Adipocyte (in vitro differentiated cells): Measurements from ENCODE around the gene LRIG1.

ENCODE experiments used
- DNase-seq: peaks from one replicate; pipeline ENCODE4 v3.0.0-alpha.2; 2015; ENCODE audit warnings: low read depth
- H3K27me3 ChIP-seq: replicated peaks from 2 replicates; pipeline ENCODE4 v1.7.0; 2013; ENCODE audit warnings: mild to moderate bottlenecking, low read length, moderate library complexity; ENCODE audit not compliant: control insufficient read depth, insufficient read depth
- H3K36me3 ChIP-seq: 2 replicates; pipeline ENCODE4 v1.7.0; 2013; ENCODE audit warnings: low read length, mild to moderate bottlenecking, moderate library complexity; ENCODE audit not compliant: control insufficient read depth, insufficient read depth, severe bottlenecking
- H3K4me1 ChIP-seq: 2 replicates; pipeline ENCODE4 v1.7.0; 2013; ENCODE audit warnings: mild to moderate bottlenecking, low read length, moderate library complexity; ENCODE audit not compliant: control insufficient read depth, insufficient read depth
- H3K4me3 ChIP-seq: 2 replicates; pipeline ENCODE4 v1.7.0; 2013; ENCODE audit warnings: mild to moderate bottlenecking, low read length, moderate library complexity
- H3K9ac ChIP-seq: 2 replicates; pipeline ENCODE4 v1.7.0; 2013; ENCODE audit warnings: mild to moderate bottlenecking, low read length, moderate library complexity
- H3K9me3 ChIP-seq: 2 replicates; pipeline ENCODE4 v1.7.0; 2013; ENCODE audit warnings: mild to moderate bottlenecking, low read length, moderate library complexity; ENCODE audit not compliant: control insufficient read depth

Gene LRIG1

DNA sequence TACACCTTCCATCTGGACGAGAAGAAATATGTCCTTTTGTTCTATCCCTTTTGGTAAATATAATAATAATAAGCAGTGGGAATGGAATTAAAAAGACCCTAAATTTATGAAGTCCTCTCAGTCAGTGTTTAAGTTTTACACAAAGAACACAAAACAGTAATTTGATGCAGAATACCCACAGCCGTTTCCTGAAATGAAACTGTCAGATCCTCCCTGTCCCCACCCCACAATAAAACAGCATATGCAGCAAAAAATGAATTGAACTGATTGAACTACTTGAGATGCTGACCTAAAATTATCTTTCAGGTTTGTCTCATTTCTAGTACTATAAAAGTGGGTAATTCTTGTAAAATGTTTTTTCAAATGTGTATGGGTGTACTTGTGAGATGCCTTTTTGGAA is 2.2 kb upstream of the LRIG1 start:
- no peaks in the 10 kb centered on the region for H3K36me3 ChIP-seq
- H3K9me3 ChIP-seq: no peaks in the 10 kb centered on the region
- H3K4me3 ChIP-seq: no peak overlapping the region
- no peak overlapping the region for H3K9ac ChIP-seq
- H3K27me3 ChIP-seq: peaks cover 6% of the 10 kb centered on the region
- no peak for DNase-seq
- H3K4me1 ChIP-seq: peaks cover 9% of the 10 kb centered on the region

- Histone ChIP-seq H3K36me3 (no peaks in the 10 kb centered on the region), H3K27me3 (peaks cover 6% of the 10 kb centered on the region), H3K9me3 (no peaks in the 10 kb centered on the region), H3K4me3 (no peak overlapping the region), H3K4me1 (peaks cover 9% of the 10 kb centered on the region), H3K9ac (no peak overlapping the region)
- DNase-seq: no peak
Observed at GRCh38 chr3:66502245-66502874, 1.5 kb upstream of the LRIG1 start.

DNA sequence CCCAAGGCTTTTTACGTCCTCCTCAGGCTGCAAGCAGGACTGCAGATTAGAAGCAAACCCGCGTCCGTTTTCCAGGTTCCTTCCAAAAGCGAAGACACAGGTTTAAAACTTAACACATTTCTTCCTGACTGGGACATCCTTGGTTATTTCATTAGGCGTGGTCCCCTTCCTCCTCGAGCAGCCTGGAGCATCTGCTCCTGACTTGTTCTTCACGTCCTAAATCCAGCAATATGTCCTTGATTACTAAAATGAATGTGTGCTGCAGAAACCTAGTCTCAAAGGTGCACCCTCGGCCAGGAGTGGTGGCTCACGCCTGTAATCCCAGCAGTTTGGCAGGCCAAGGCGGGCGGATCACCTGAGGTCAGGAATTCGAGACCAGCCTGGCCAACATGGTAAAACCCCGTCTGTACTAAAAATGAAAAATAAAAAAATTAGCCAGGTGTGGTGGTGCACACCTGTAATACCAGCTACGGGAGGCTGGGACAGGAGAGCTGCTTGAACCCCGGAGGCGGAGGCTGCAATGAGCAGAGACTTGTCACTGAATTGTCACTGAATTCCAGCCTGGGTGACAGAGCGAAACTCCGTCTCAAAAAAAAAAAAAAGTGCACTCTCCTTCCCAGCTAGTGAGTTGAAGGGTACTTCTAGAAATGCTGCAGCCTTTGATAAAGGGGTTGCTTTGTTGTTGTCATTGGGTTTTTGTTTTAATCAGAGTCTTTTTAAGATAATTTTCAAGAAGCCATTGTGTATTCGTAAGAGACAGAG is 842 bp upstream of the LRIG1 start:
- Histone ChIP-seq H3K4me3 (peak overlapping the region; percentile 81), H3K27me3 (peaks cover 6% of the 10 kb centered on the region), H3K36me3 (no peaks in the 10 kb centered on the region), H3K9me3 (no peaks in the 10 kb centered on the region), H3K9ac (peak overlapping the region; percentile 76), H3K4me1 (peaks cover 9% of the 10 kb centered on the region)
- DNase-seq: no peak

DNA sequence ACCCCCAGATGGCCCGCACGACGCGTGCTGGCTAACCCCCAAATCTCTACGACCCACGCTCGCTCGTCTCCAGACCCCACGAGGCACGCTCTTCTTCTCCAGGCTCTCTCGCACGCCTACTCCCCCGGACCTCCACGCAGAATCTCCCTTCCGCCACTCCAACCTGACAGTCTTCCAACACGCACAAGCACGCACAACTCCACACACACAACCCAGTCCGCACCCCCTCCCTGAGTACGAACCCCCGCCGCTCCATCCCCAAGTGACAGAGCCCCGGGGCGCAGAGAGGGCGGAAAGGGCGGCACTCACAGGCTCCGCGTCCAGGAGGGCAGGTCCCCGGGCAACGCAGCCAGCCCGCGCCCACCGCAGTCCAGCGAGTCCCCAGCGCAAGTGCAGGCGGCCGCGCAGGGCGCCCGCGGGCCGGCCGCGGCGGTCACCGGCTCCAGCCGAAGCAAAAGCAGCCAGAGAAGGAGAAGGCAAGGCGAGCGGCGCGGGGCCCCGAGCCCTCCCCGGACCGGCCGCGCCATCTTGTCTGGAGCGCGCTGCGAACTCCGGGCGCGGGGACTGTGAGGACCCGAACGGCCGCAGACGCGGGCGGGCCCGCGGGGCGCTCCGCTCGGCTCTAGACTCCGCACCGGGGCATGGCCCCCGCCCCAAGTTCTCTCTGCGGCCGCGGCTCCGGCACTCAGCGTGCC is 794 bp downstream of the LRIG1 start:
- peaks cover 6% of the 10 kb centered on the region for H3K27me3 ChIP-seq
- H3K36me3 ChIP-seq: no peaks in the 10 kb centered on the region
- H3K9me3 ChIP-seq: no peaks in the 10 kb centered on the region
- H3K4me3 ChIP-seq: peak overlapping the region; percentile 91
- peak overlapping the region; percentile 85 for H3K9ac ChIP-seq
- H3K4me1 ChIP-seq: peaks cover 9% of the 10 kb centered on the region
- peak; percentile 68 for DNase-seq

DNA sequence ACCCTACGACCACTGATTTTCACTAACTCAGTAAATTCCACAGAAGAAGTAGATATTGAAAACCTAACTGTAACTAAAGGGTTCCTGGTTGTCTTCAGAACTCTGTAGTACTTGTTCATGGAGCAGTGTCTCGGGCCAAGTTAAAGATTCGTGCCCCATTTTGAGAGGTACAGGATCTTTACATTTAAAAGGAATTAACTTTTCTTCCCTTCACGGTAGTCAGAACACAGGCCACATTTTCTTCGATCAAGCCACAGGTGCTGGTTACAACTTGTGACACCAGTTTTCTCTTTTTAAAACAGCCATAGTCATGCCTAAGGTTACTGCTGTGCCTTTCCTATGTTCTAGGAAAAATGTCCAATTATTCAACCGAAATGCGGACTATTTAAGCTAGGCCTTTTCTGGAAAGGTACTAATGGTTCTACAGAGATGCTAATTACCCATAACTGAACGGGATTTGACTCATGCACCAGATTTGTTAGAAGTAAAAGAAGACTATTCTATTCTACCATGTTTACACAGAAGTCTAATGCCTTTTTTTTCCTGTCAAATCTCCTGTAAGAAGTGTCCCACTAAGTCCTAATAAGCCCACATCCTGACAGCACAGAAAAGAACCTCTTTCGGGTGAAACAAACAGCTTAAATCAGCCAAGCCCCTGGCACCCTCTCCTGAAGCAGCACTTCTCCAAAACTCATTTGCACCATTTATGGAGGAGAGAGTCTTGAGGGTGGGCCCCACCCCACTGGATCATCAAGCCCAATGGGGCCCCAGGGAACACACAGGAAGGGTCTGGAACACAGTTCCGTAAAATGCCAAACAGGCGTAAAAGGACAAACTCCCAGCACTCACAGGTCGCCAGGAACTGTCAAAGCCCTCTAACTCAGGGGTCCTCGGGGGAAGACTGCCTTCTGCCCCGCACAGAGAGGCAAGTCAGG is 1.9 kb downstream of the LRIG1 start:
- peaks cover 9% of the 10 kb centered on the region for H3K4me1 ChIP-seq
- DNase-seq: no peak
- no peaks in the 10 kb centered on the region for H3K9me3 ChIP-seq
- H3K4me3 ChIP-seq: peak overlapping the region; percentile 91
- H3K36me3 ChIP-seq: no peaks in the 10 kb centered on the region
- peak overlapping the region; percentile 85 for H3K9ac ChIP-seq
- H3K27me3 ChIP-seq: peaks cover 6% of the 10 kb centered on the region

DNA sequence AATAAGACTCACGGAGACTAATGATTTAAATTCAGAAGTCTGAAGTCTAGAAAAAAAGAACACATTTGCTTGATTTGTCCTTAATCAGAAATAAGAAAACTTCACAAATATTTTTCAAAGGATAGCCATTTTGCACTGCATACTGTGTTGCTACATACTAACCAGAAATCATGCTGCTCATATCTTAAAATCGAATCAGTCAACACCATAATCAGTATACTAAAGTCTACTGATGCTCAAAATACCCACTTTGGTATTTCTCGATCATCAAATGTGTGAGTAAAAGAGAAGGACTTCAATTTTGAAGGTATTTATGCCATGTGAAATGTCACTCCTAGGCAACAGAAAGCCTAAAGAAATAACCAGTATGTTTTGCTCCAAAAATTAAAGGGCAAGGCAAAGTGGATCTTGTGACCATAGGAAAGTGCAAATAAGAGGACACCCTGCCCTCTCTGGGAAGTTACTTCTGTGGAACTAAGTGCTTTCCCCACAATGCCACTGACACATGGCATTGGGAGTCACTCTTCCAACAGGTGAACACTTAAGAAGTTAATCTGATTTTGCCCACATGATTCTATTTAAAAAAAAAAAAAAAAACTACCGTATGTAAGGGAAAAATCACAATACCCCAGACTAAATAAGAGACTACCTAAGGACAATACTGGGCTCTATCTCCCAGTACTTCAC is 2.7 kb downstream of the LRIG1 start:
- Histone ChIP-seq H3K36me3 (no peaks in the 10 kb centered on the region), H3K4me3 (no peak overlapping the region), H3K9ac (no peak overlapping the region), H3K9me3 (no peaks in the 10 kb centered on the region), H3K4me1 (peaks cover 9% of the 10 kb centered on the region), H3K27me3 (peaks cover 6% of the 10 kb centered on the region)
- DNase-seq: no peak

- Histone ChIP-seq H3K4me1 (peaks cover 9% of the 10 kb centered on the region), H3K4me3 (no peak overlapping the region), H3K36me3 (no peaks in the 10 kb centered on the region), H3K9me3 (no peaks in the 10 kb centered on the region), H3K27me3 (no peaks in the 10 kb centered on the region), H3K9ac (no peak overlapping the region)
- DNase-seq: no peak
Observed at GRCh38 chr3:66497288-66497984, 3.4 kb downstream of the LRIG1 start.

- no peaks in the 10 kb centered on the region for H3K36me3 ChIP-seq
- H3K4me3 ChIP-seq: no peak overlapping the region
- no peak for DNase-seq
- peaks cover 9% of the 10 kb centered on the region for H3K4me1 ChIP-seq
- no peak overlapping the region for H3K9ac ChIP-seq
- no peaks in the 10 kb centered on the region for H3K9me3 ChIP-seq
- H3K27me3 ChIP-seq: no peaks in the 10 kb centered on the region
Observed at GRCh38 chr3:66496746-66497145, 4.1 kb downstream of the LRIG1 start.

DNA sequence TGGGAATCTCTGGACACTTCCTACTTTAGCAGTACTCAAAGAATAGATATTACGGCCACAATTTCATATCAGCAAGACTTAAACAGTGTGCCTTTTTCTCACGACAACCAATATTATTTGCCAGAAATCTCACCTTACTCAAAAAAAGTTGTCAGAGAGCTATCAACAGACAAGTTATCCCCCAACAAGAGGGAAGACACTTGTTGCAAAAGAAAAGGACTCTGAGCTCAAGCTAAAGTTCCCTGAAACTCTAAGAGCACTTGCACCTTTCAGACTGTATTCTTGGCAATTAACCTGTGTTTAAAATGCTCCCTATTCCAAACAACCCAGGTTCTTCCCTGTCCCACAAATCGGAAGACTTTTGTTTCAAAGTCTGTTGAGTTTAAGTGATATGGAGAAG is 4.5 kb downstream of the LRIG1 start:
- no peaks in the 10 kb centered on the region for H3K9me3 ChIP-seq
- no peak overlapping the region for H3K4me3 ChIP-seq
- H3K4me1 ChIP-seq: peaks cover 5% of the 10 kb centered on the region
- H3K36me3 ChIP-seq: no peaks in the 10 kb centered on the region
- no peak for DNase-seq
- no peaks in the 10 kb centered on the region for H3K27me3 ChIP-seq
- H3K9ac ChIP-seq: no peak overlapping the region

- Histone ChIP-seq H3K9ac (no peak overlapping the region), H3K4me1 (peaks cover 5% of the 10 kb centered on the region), H3K9me3 (no peaks in the 10 kb centered on the region), H3K4me3 (no peak overlapping the region), H3K36me3 (no peaks in the 10 kb centered on the region), H3K27me3 (no peaks in the 10 kb centered on the region)
- DNase-seq: no peak
Observed at GRCh38 chr3:66495668-66496045, 5.2 kb downstream of the LRIG1 start.
